ENCODE data around the gene CEMP1.
A peak's percentile ranks its signal among the peaks of the same experiment; 100 is the strongest.
"Not testable (repeated sequence)": the region's sequence is repeated elsewhere in the genome, so short reads cannot be mapped to it uniquely, and the experiment has no call there.

The CEMP1 gene, protein sequence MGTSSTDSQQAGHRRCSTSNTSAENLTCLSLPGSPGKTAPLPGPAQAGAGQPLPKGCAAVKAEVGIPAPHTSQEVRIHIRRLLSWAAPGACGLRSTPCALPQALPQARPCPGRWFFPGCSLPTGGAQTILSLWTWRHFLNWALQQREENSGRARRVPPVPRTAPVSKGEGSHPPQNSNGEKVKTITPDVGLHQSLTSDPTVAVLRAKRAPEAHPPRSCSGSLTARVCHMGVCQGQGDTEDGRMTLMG

DNA sequence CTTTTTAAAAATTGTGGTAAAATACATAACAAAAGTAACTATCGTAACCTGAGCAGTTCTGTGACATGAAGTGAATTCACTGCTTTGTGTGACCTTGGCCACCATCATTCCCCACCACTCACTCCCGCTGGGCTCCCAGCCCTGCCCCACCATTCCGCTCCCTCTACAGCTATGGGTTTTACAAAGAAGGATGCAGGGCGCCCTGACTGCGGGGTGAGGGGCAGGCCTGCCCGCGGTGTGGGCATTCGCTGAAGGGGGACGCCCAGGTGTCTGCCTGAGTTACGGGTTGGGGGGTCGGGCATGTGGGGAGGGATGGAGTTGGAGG, at the start of gene CEMP1:
Gene CEMP1 (minus strand): TSS at position 38 of the 325 bp plus-strand sequence. CDS start 335 bp downstream, outside the sequence.
- peak within 1 kb of the TSS; percentile 89 for H3K27ac ChIP-seq
- TF ChIP-seq, protein P1, sequence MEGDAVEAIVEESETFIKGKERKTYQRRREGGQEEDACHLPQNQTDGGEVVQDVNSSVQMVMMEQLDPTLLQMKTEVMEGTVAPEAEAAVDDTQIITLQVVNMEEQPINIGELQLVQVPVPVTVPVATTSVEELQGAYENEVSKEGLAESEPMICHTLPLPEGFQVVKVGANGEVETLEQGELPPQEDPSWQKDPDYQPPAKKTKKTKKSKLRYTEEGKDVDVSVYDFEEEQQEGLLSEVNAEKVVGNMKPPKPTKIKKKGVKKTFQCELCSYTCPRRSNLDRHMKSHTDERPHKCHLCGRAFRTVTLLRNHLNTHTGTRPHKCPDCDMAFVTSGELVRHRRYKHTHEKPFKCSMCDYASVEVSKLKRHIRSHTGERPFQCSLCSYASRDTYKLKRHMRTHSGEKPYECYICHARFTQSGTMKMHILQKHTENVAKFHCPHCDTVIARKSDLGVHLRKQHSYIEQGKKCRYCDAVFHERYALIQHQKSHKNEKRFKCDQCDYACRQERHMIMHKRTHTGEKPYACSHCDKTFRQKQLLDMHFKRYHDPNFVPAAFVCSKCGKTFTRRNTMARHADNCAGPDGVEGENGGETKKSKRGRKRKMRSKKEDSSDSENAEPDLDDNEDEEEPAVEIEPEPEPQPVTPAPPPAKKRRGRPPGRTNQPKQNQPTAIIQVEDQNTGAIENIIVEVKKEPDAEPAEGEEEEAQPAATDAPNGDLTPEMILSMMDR (IDR thresholded peaks at IDR 0.05) = no peak

DNA sequence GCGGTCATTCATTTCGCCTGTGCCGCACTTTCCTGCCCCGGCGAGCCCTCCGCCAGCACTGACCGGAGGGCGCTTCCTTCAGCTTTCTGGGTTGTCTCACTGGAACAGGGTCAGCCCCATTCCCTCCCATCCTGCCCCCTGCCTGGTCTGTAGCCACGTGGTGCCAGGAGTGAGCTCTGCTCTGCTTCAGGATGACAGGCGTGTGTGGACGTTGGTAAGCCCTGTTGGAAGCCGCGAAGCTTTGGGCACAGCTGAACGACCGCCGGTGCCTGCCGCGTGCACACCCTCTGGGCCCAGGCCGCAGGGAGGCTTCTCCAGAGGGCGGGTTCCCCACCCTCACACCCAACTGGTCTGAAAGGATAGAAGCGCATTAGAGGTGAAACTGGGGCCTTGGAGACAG, 49.6 kb upstream of the CEMP1 start:
- H3K27ac ChIP-seq = not testable (repeated sequence)

DNA sequence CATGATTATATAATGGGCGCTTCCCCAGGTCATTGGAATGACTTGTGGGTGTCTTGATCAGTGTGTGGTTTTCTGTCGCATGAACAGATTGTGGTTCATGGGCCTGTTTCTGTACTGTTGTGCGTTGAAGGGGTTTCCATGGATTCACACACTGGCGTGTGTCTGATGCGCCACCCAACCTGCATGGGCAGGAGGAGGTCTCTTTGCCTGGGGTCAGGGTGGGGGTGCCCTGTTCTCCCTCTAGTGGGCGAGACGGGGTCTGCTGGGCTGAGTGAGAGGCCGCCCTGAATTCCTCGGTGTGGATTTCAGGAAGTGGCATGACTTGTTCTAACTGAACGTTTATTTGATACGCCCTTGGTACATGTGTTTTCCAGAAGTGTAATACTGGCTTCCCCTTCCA, 48.9 kb upstream of the CEMP1 start:
- H3K27ac ChIP-seq = not testable (repeated sequence)

DNA sequence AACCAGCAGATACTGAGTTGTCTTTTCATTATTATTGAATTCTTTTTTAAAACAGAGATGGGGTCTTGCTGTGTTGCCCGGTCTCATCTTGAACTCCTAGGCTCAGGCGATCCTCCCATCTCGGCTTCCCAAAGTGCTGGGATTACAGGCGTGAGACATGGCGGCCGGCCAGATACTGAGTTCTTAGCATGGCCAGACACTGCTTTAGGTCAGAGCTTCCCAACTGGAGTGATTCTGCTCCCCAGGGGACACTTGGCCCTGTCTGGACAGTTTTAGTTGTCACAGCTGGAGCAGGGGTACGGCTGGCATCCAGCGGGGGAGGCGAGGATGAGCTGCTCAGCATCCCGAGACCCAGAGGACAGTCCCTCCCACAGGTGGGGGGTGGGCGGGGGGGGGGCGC, 47.7 kb upstream of the CEMP1 start:
- not testable (repeated sequence) for H3K27ac ChIP-seq

DNA sequence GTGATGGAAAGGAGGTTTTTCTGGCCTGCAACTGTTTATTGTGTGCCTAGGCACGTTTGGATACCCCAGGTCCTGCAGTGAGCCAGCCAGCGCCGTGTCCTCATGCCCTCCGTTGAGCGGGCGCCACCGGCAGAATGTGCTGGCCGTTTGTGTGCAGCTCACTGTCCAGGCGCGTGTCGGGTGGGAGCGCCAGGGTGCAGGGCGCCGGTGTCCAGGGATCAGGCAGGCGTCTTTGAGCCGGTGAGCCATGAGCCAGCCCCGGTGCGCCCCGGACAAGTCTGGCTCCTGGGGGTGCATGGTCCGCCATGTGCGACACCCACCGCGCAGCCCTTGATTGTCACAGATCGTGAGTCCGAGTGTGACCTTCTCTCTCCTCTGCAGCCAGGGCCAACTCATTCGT, 45.8 kb upstream of the CEMP1 start:
- not testable (repeated sequence) for H3K27ac ChIP-seq

DNA sequence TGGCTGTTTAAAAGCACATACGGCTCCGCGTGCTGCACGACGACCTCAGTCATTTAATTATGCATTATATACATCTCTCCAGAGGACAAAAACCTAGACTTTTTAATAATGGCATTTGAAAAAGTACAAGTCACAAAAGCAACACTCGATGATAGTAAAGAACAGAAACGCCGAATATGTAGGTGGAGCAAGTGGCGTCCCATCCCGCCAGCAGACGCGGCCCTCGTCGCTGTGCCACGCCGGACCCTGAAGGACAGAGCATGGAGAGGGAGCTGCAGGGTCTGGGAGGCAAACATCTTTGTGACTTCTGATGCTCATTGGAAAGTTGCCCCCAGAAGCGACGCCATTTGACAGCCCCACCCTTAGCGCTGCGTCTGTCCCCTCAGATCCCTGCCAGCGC, 44.6 kb upstream of the CEMP1 start:
- not testable (repeated sequence) for H3K27ac ChIP-seq

DNA sequence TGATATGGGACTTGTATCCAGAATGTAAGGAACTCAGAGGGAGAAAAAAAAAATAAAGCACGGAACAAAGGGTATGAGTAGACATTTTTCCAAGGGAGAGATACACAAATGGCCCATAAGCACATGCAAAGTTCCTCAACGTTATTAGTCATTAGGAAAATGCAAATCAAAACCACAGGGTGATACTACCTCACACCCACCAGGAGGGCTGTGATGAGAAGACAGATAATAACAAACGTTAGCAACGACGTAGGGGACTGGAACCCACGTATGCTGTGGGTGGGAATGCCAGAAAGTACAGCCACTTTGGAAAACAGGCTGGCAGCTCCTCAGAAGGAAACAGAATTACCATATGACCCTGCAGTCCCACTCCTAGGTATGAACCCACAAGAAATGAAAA, 41.5 kb upstream of the CEMP1 start:
- H3K27ac ChIP-seq = not testable (repeated sequence)

DNA sequence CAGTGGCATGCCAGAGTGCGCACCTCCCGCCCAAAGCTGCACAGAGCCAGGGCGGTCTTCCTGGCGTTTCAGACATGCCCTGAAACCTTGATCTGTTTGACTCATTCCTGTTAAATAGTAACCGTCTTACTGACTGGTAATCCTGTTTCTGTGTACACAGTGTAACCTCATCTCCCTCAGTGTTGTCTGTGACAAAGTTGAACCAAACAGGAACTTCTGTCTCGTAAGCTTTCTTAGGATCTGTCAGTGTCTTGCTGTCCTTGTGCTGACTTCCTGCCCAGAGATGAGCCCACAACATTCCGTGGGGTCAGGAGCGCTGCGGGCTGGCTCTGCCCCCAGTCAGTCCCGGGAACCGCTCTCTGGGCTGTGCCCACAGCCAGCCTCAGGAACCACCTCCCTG, 37.4 kb upstream of the CEMP1 start:
- H3K27ac ChIP-seq = not testable (repeated sequence)

DNA sequence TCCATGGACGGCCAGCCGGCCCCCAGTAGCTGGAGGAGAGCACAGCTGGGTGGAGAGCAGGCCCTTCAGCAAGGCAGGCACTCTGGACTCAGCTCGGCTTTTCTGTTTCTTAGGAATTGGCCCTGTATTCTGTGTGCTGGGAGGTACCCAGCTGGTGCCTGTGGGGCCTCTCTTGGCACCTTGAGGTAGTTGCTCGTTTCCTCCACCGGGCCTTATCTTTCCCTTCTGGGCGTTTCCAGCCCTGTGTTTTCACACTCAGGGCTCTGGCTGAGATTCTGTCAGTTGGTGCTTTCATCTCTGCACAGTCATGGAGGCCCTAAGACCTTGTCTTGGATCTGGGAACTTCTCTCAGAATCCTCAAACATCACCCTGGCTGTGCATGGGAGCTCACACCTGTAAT, 36.3 kb upstream of the CEMP1 start:
- H3K27ac ChIP-seq = not testable (repeated sequence)

DNA sequence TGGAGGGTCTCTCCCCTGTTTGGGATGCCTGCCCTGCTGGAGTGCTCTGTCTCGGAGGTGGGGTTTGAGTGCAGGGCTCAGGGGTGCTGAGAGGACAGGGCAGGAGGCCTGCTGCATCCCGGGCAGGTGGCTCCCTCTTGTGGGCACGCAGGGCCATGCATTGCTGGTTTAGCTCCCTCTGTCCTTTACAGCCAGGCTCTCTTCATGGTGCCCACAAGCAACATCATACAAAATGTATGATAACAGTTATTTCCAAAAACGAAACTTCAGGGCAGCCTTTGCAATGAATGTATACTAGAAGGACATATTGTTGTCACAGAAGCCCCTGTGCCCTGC, 29.6 kb upstream of the CEMP1 start:
- not testable (repeated sequence) for H3K27ac ChIP-seq

DNA sequence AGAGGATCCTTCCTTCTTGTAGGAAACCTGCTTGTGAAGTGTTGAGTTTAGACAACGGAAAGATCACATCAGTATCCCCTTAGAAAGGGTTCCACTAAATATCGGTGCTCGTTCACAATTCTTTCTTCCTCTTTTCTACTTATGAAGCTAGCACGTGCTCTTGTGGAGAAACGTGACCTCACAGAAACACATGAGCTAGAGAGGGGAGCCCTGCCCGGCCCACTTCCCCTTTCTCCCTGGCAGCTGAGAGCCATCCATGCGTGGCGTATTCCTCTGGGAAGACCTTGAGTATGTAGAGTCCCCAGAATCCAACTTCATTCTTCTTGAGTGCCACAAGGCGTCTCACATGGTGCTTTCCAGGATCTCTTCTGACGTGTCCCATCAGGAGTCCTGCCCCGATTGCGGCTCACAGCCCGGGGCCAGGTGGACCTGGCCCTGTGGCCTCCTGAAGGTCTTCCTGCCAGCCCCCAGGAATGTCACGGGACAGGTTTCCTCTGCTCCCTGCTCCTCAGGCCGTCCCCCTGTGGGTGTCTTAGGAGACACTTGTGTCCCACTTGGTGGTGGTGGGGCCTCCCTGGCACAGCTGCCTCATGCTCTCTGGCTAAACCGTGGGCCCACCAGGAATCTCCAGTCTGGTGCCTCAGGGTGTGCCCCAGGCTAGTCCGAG, 29.1 kb upstream of the CEMP1 start:
- not testable (repeated sequence) for H3K27ac ChIP-seq

DNA sequence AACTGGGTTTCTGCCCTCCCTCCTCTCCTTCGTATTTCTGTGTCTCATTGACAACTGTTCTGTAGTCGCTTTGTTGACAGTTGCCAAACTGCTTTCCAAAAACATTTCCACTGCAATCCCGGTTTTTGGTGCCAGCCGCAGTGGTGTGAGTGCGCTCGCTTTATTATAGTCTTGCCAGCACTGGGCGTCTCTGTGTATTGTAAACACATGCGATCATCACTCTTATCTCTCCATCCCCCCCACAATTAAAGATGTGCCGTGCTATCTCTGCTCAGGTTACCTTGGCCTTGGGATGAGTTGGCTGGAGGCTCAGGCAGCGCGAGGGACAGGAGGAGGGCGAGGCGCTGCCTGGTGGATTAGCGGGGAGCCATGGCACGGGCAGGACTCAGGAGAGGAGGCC, 25.9 kb upstream of the CEMP1 start:
- H3K27ac ChIP-seq = not testable (repeated sequence)

DNA sequence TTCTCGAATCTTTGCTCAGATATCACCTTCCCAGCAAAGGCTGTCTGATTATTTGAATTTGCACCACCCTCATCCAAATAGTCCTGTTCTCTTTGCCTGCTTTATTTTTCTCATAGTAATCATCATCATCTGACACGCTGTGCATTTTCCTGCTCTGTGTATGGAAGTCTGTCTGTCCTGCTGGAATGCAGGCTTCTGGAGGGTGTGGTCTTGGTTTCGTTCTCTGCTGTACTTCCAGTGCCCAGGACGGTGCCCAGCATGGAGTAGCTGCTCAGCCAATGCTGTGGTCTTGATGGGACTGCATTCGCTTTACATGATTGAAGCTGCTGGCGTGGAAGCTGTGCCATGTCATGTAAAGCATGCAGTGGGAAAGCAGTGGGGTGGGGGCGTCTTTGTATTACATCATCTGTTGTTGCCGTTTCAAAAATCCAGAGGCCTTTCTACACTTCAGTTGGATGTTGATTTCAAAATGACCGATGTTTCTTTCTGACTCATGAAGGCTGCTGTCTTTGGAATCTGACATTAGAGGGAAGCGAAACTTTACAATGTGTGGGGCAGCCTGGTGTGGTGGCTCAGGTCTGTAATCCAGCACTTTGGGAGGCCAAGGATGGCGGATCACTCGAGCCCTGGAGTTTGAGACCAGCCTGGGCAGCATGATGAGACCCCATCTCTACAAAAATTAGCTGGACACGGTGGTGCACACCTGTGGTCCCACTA, 23.7 kb upstream of the CEMP1 start:
- not testable (repeated sequence) for H3K27ac ChIP-seq

DNA sequence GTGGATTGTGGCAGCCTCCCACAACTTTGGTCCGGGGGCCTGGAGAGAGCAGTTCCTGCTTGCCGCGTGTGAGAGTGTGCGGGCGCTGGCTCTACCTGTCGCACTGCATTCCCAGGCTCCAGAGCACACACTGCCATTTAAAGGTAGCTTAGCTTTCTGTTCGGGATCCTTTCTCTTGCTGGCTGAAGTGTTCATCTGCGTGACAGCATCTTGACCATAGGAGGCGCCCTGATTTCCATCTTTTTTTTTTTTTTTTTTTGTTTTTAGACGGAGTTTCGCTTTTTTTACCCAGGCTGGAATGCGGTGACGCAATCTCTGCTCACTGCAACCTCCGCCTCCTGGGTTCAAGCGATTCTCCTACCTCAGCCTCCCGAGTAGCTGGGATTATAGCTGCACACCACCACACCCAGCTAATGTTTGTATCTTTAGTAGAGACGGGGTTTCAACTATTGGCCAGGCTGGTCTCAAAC, 20.2 kb upstream of the CEMP1 start:
- not testable (repeated sequence) for H3K27ac ChIP-seq

DNA sequence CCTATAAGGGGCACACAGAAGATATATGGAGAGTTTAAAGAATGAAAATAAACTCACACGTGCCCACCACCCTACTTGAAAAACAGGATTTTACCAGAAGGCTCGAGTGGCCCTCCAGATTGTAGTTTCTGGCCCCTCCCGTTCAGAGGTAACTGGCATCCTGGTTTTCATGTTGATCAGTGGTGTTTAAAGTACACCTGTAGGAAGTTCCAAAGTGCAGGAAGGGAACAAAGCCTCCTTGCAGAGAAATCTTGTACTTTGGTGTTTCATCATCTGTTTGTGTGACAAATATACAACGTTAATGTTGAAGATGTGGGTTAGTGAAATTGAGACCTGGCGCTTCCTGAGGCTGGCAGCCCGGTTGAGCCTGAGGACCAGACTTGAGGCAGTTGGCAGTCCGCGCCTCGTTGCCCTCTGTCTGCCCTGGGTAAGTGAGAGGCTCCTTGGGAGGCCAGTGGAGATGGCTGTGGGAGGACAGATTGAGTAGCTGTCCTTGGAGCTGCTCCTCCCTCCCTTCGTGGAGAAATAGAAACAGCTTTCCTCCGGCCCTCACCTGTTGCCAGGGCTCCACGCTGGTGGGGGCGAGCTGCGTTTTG, 19.2 kb upstream of the CEMP1 start:
- not testable (repeated sequence) for H3K27ac ChIP-seq

DNA sequence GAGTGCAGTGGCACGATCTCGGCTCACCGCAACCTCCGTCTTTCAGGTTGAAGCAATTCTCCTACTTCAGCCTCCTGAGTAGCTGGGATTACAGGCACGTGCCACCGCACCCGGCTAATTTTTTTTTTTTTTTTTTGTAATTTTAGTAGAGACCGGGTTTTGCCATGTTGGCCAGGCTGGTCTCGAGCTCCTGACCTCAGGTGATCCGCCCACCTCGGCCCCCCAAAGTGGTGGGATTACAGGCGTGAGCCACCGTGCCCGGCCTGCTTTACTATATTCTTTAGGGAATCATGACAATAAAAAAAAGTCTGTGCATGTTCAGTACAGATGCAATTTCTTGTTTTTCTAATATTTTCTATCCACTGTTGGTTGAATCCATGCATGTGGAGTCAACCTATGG, 12.6 kb upstream of the CEMP1 start:
- H3K27ac ChIP-seq = not testable (repeated sequence)

DNA sequence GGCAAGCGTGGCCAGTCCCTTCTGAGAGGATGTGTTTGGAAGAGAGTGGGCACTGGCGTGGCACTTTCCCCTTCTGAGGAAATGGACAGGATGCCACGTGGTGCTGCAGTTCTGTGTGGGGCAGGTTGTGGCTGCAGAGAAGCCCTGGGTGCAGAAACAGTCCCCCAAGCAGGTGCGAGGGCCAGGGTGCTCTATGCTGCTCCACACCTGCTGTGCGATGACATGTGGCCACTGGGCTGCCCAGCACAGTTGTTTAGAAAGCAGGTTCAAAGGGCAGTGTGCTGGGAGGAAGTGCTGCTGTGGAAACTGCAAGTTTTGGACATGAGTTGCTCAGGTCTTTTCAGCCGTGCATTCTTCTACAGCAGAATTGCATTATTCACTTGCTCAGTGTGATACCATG, 10.2 kb upstream of the CEMP1 start:
- not testable (repeated sequence) for H3K27ac ChIP-seq

DNA sequence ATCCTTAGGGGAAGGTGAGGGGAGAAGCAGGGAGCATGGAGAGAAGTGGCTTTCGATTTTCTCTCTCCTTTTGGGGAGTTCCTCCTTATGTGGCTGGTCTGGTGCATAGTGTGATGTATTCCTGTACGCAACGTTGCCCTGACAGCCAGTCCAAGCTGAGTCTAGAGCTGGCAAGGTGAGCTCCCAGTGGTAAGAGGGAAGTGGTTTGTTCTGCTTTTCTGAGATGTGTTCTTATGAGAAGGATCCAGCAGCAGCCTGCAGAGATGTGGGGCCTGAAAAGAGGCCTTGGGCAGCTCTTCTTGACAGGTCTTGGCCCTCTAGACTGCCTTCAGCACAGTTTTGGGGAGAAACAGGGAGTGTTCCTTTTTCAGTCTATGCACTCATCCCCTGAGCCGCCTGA, 9.7 kb upstream of the CEMP1 start:
- not testable (repeated sequence) for H3K27ac ChIP-seq

Data from 22Rv1 (cell line).